Esophagus squamous epithelium (tissue), 4 donors: Measurements from ENCODE around the gene ARHGAP12.

Experiments used
- CTCF ChIP-seq, 6 experiments: fragments of 450-650 bp in 4 of 6; fragments of 200-600 bp in 2 of 6; sonication (generic) in 2 of 6; IDR thresholded peaks; one replicate each; pipeline ENCODE4 v1.5.1; 2016 to 2019; ENCODE audit warnings: antibody characterized with exemption in 6 of 6, mild to moderate bottlenecking in 4 of 6, moderate library complexity in 4 of 6
- POLR2A ChIP-seq, 4 donors: fragments of 450-650 bp; IDR thresholded peaks; one replicate each; pipeline ENCODE4 v1.6.1; 2017; ENCODE audit warnings: antibody characterized with exemption in 4 of 4, mild to moderate bottlenecking in 4 of 4, moderate library complexity in 3 of 4

GRCh38 chr10:31819391-31819820 lies 109.2 kb downstream of the ARHGAP12 start:
- TF ChIP-seq CTCF (IDR thresholded peaks at IDR 0.05), result no peak
- TF ChIP-seq POLR2A (IDR thresholded peaks at IDR 0.05), result no peak
